Stimulated activated naive CD4-positive, alpha-beta T cell (primary cell): ENCODE results near the gene ANKRD11.
"Not testable (repeated sequence)": the region's sequence is repeated elsewhere in the genome, so short reads cannot be mapped to it uniquely, and the experiment has no call there.

ENCODE experiments used
- DNase-seq, 6 experiments: peaks; one replicate each; lab custom pipeline; 2025; lab: John Stamatoyannopoulos, UW

ANKRD11 gene

GRCh38 chr16:89315791-89316581 is 174.4 kb downstream of the ANKRD11 start:
- DNase-seq = peak; percentile 55 to 83 (median 74)

GRCh38 chr16:89315271-89315670 is 175.1 kb downstream of the ANKRD11 start:
- DNase-seq = no peak

GRCh38 chr16:89314854-89315253 is 175.5 kb downstream of the ANKRD11 start:
- DNase-seq = no peak

GRCh38 chr16:89314357-89314756 is 176.0 kb downstream of the ANKRD11 start:
- DNase-seq = peak; percentile 27 to 66 (median 45)

GRCh38 chr16:89313583-89313982 is 176.8 kb downstream of the ANKRD11 start:
- DNase-seq = no peak

GRCh38 chr16:89312598-89313299 is 177.6 kb downstream of the ANKRD11 start:
- no peak for DNase-seq

- no peak for DNase-seq
Observed at GRCh38 chr16:89312194-89312593, 178.2 kb downstream of the ANKRD11 start.

- DNase-seq = no peak
Observed at GRCh38 chr16:89311636-89312035, 178.7 kb downstream of the ANKRD11 start.

- DNase-seq = no peak
Observed at GRCh38 chr16:89309438-89310122, 180.8 kb downstream of the ANKRD11 start.

GRCh38 chr16:89308391-89309333 is 181.7 kb downstream of the ANKRD11 start:
- peak in 4 of 6 experiments; percentile 16 to 25 (median 20) for DNase-seq

GRCh38 chr16:89307421-89307805 is 182.9 kb downstream of the ANKRD11 start:
- DNase-seq = no peak

GRCh38 chr16:89306457-89307420 is 183.6 kb downstream of the ANKRD11 start:
- DNase-seq = not testable (repeated sequence)

GRCh38 chr16:89304941-89305705 is 185.2 kb downstream of the ANKRD11 start:
- DNase-seq = no peak

- DNase-seq = no peak
Observed at GRCh38 chr16:89304181-89304851, 186.0 kb downstream of the ANKRD11 start.

GRCh38 chr16:89303617-89304016 is 186.7 kb downstream of the ANKRD11 start:
- DNase-seq = no peak

GRCh38 chr16:89300976-89301360 is 189.4 kb downstream of the ANKRD11 start:
- DNase-seq = no peak

GRCh38 chr16:89300311-89300975 is 189.9 kb downstream of the ANKRD11 start:
- no peak for DNase-seq

GRCh38 chr16:89299357-89300111 is 190.8 kb downstream of the ANKRD11 start:
- DNase-seq = not testable (repeated sequence)
